Kidney (tissue), 14 donors: Measurements from ENCODE around the gene LIFR. TPM values are rescaled to one million over a fixed set of nuclear protein-coding genes. Genes with fewer than 3 reads are reported as not detected.
A peak's percentile ranks its signal among the peaks of the same experiment; 100 is the strongest.

ENCODE experiments used
- DNase-seq, 5 donors: peaks; one replicate each; pipeline ENCODE4 v3.0.0-alpha.2; 2013 to 2020
- FAIRE-seq: peaks from 2 replicates; lab custom pipeline; 2012; peaks lifted over from hg19 to GRCh38; lab: Jason Lieb, UNC
- H3K27ac ChIP-seq, 2 donors: one replicate each; pipeline ENCODE4 v1.7.0; 2013; ENCODE audit warnings: low read depth in 2 of 2, low read length in 2 of 2, inconsistent platforms in 1 of 2
- H3K27me3 ChIP-seq: one replicate; pipeline ENCODE4 v1.7.1; 2013; ENCODE audit warnings: low read length, inconsistent platforms; ENCODE audit not compliant: control insufficient read depth, insufficient read depth
- H3K36me3 ChIP-seq, 3 donors: one replicate each; pipeline versions ENCODE4 v1.7.0 to v1.7.1; 2013; ENCODE audit warnings: low read length in 3 of 3, control low read depth in 1 of 3, inconsistent platforms in 1 of 3; ENCODE audit not compliant: insufficient read depth in 3 of 3, control insufficient read depth in 2 of 3
- H3K4me1 ChIP-seq, 3 donors: one replicate each; pipeline versions ENCODE4 v1.7.0 to v1.7.1; 2013; ENCODE audit warnings: low read length in 3 of 3, inconsistent platforms in 1 of 3, low read depth in 1 of 3; ENCODE audit not compliant: control insufficient read depth in 2 of 3, insufficient read depth in 2 of 3
- H3K4me3 ChIP-seq, 3 donors: one replicate each; pipeline versions ENCODE4 v1.7.0 to v1.8.1; 2013; ENCODE audit warnings: low read length in 3 of 3, control low read depth in 1 of 3, inconsistent platforms in 1 of 3
- H3K9ac ChIP-seq, 3 donors: one replicate each; pipeline versions ENCODE4 v1.7.0 to v1.7.1; 2013; ENCODE audit warnings: low read length in 3 of 3, control low read depth in 1 of 3, inconsistent platforms in 1 of 3
- H3K9me3 ChIP-seq, 3 donors: one replicate each; pipeline versions ENCODE4 v1.7.0 to v1.7.1; 2013; ENCODE audit warnings: low read length in 3 of 3, control low read depth in 1 of 3, inconsistent platforms in 1 of 3; ENCODE audit not compliant: control insufficient read depth in 2 of 3, insufficient read depth in 1 of 3
- CTCF ChIP-seq: IDR thresholded peaks from 3 replicates; pipeline ENCODE4 v1.5.1; 2012; ENCODE audit warnings: mild to moderate bottlenecking, moderate library complexity, borderline replicate concordance; ENCODE audit not compliant: insufficient read depth; ENCODE audit errors: extremely low read depth
- intact Hi-C: fragments of 100-400 bp; cut with DNase I; formaldehyde crosslinking; loops from one replicate; pipeline ENCODE4 v1.11.1; 2022
- polyA plus RNA-seq: library from polyadenylated mRNA; stranded (reverse); fragments of 350-450 nt; fragmentation: Illumina TruSeq; extraction: RNeasy Lipid Tissue Mini Kit (QIAGEN cat#74804); gene quantifications from one replicate; pipeline ENCODE4 v1.2.3, GENCODE V29; 2014; ENCODE audit warnings: low read depth, low replicate concordance; ENCODE audit not compliant: insufficient read depth
- total RNA-seq: library from RNA; stranded (reverse); fragmentation: NEBNext Ultra II Directional; extraction: Animal tissue kit (Norgen Biotek cat#: 25700); gene quantifications from one replicate; pipeline ENCODE4 v1.2.1, GENCODE V29; 2021
- donor health status: control.
- donor health status: control.
- donor health status: control.
- donor health status: control.
- donor health status: control.
- donor health status: DM: yes; HTN: yes; CAD: no.
- donor health status: Normal renal cell carcinoma (clear cell type).

The LIFR gene
- total and polyA plus RNA-seq, 2 donors from 2014 or later: 8.5 to 90.1 TPM

DNA sequence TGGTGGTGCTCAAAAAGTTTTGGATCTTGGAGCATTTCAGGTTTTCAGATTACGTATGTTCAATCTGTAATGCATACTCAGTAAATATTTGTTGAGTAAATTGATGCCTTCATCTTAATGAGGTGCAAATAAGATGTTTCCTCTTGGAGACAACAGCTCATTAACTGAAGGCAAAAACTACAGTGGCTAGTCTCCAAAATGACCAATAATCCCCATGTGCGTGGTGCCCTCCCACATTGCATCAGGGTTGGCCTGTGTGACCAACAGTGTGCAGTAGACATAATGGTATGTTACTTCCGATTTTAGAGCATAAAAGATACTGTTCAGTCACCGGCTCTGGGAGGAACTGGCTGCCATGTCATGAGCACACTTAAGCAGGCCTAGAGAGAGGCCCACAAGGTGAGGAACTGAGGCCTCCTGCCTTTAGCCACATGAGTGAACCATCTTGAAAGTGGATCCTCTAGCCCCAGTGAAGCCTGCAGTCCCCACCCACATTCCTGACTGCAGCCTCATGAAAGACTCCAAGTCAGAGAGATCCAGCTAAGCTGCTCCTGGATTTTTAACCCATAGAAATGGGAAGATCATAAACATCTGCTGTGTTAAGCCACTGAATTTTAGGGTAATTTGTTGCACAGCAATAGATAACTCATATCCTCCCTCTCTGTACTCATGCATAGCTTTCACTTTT lies 55.7 kb downstream of the LIFR start:
- Histone ChIP-seq H3K27ac (no peak overlapping the region), H3K9ac (no peak overlapping the region), H3K9me3 (no peaks in the 10 kb centered on the region), H3K36me3 (peaks cover 6 to 38% (median 11%) of the 10 kb centered on the region in 3 donors), H3K4me1 (peaks cover 0 to 4% (median 0%) of the 10 kb centered on the region in 3 donors), H3K27me3 (no peaks in the 10 kb centered on the region), H3K4me3 (no peak overlapping the region)
- intact Hi-C loops: no loop called here
- TF ChIP-seq CTCF: no peak
- DNase-seq (peak in 1 of 5 donors; percentile 29), FAIRE-seq (no peak)

DNA sequence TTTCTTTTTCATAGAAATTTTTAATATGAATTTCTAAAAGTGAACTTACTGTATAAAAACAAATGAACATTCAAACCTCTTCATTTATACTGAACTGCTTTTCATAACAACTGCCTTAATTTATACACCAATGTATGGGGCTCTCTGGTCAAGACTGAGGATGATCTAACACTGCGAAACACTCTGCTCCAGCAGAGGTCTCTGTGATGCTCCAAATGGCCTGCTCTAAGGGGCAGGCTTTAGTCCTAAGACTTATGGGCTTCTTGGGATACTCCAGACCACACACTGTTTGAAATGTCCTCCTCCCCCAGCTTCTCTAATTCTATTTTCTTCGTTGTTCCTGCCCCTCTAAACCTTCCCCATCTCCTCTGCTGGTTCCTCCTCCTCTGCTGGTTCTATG lies 58.5 kb downstream of the LIFR start:
- intact Hi-C loops: no loop called here
- Histone ChIP-seq H3K27ac (no peak overlapping the region), H3K27me3 (no peaks in the 10 kb centered on the region), H3K4me3 (no peak overlapping the region), H3K4me1 (peaks cover 0 to 4% (median 0%) of the 10 kb centered on the region in 3 donors), H3K36me3 (peaks cover 6 to 52% (median 11%) of the 10 kb centered on the region in 3 donors), H3K9me3 (no peaks in the 10 kb centered on the region), H3K9ac (no peak overlapping the region)
- DNase-seq: peak in 1 of 5 donors; percentile 36
- FAIRE-seq: no peak
- no peak for TF ChIP-seq CTCF

DNA sequence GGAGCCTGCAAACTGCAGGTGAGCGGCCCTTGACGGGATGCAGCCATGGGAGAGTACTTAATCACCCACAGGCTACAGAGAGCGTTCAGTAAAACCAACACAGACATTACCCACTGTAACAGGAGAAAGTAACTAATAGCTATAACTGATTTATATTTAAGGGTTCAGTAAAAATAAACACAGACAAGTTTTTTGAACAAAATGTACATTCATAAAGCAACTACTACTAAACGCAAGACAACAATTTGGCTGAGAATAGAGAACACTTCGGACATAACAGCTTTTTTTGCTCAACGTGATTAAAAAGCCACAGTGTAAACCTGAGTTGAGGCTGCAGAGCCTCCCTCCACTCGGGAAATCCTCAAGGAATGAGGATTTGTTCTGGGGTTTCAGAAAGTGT lies 61.7 kb downstream of the LIFR start:
- Histone ChIP-seq H3K27ac (no peak overlapping the region), H3K4me1 (no peaks in the 10 kb centered on the region), H3K9ac (no peak overlapping the region), H3K27me3 (no peaks in the 10 kb centered on the region), H3K36me3 (peaks cover 2 to 61% (median 15%) of the 10 kb centered on the region in 3 donors), H3K9me3 (no peaks in the 10 kb centered on the region), H3K4me3 (no peak overlapping the region)
- no peak for FAIRE-seq
- peak in 2 of 5 donors; percentile 51 to 55 for DNase-seq
- TF ChIP-seq CTCF: no peak
- intact Hi-C loops: no loop called here
